HCT116 (cell line): ENCODE data around the gene WWOX. TPM values are rescaled to one million over a fixed set of nuclear protein-coding genes. Genes with fewer than 3 reads are reported as not detected.

Experiments used
- ATAC-seq: fragments of 200-7000 bp; cut with Tn5 transposase; 2 replicates; pipeline ENCODE4 v1.9.1; 2020; ENCODE audit warnings: mild to moderate bottlenecking, moderate library complexity
- BruUV-seq: library from RNA; stranded (reverse); fragments of 400-500 nt; replicated peaks from 2 replicates; lab custom pipeline; 2021; lab: Mats Ljungman, UMichigan
- CTCF ChIA-PET: fragments of 300-600 bp; sonication (Branson Sonifier 250); formaldehyde crosslinking; loops from one replicate; lab custom pipeline; 2021; ENCODE audit warnings: antibody characterized with exemption; lab: Charles Lee
- POLR2A ChIA-PET: fragments of 300-600, 350-600 bp; sonication (Branson Sonifier 250); formaldehyde crosslinking; loops from one replicate; lab custom pipeline; 2021; ENCODE audit warnings: antibody characterized with exemption; lab: Charles Lee
- RAD21 ChIA-PET, 2 experiments: fragments of 300-600 bp; sonication (Branson Sonifier 250); formaldehyde crosslinking; loops; one replicate each; lab custom pipeline; 2023; ENCODE audit warnings: low total read pairs in 2 of 2; ENCODE audit not compliant: uncharacterized antibody in 2 of 2, unreplicated experiment in 2 of 2, low non-redundant PET in 1 of 2; lab: Charles Lee
- DNase-seq: peaks from one replicate; pipeline ENCODE4 v3.0.0-alpha.2; 2010; ENCODE audit warnings: low read depth, low spot score
- H2AFZ ChIP-seq: fragments of 200-600 bp; shearing (Covaris generic), sonication (generic); 2 replicates; pipeline ENCODE4 v1.6.1; 2017; ENCODE audit warnings: low read depth, mixed run types, mixed read lengths, antibody characterized with exemption, low read length; ENCODE audit not compliant: poor library complexity, severe bottlenecking
- H3K27ac ChIP-seq: 2 replicates; pipeline ENCODE4 v1.5.1; 2012; ENCODE audit warnings: low read depth, low read length
- H3K27me3 ChIP-seq: fragments of 200-600 bp; sonication (generic); 2 replicates; pipeline ENCODE4 v1.6.1; 2016; ENCODE audit warnings: mixed run types, low read length, mixed read lengths; ENCODE audit not compliant: insufficient read depth
- H3K36me3 ChIP-seq, 2 experiments: fragments of 200-500 bp in 1 of 2; fragments of 200-600 bp in 1 of 2; sonication (Bioruptor generic) in 1 of 2; sonication (generic) in 1 of 2; 2 replicates each; pipeline versions ENCODE4 v1.5.1 to v1.6.1; 2014 to 2016; ENCODE audit warnings: low read length in 2 of 2, inconsistent platforms in 1 of 2, mixed read lengths in 1 of 2, mixed run types in 1 of 2; ENCODE audit not compliant: insufficient read depth in 2 of 2, control insufficient read depth in 1 of 2
- H3K4me1 ChIP-seq, 2 experiments: fragments of 200-600 bp in 1 of 2; sonication (generic) in 1 of 2; 2 replicates each; pipeline versions ENCODE4 v1.5.1 to v1.6.1; 2012 to 2017; ENCODE audit warnings: low read length in 2 of 2, inconsistent platforms in 1 of 2, mild to moderate bottlenecking in 1 of 2, mixed read lengths in 1 of 2, mixed run types in 1 of 2, moderate library complexity in 1 of 2; ENCODE audit not compliant: insufficient read depth in 2 of 2, control insufficient read depth in 1 of 2
- H3K4me2 ChIP-seq: fragments of 200-600 bp; sonication (generic); 2 replicates; pipeline ENCODE4 v1.6.1; 2017; ENCODE audit warnings: mixed run types, low read length, mixed read lengths
- H3K4me3 ChIP-seq, 2 experiments: fragments of 200-600 bp in 1 of 2; sonication (generic) in 1 of 2; replicated peaks in 1 of 2; 2 replicates each; pipeline ENCODE4 v1.5.1; 2011 to 2016; ENCODE audit warnings: low read length in 2 of 2, control low read depth in 1 of 2, low read depth in 1 of 2, mild to moderate bottlenecking in 1 of 2, mixed read lengths in 1 of 2, mixed run types in 1 of 2
- H3K79me2 ChIP-seq: fragments of 200-600 bp; sonication (generic); 2 replicates; pipeline ENCODE4 v1.6.1; 2017; ENCODE audit warnings: mild to moderate bottlenecking, mixed run types, low read length, moderate library complexity, mixed read lengths; ENCODE audit not compliant: insufficient read depth
- H3K9ac ChIP-seq: fragments of 200-600 bp; sonication (generic); 2 replicates; pipeline ENCODE4 v1.6.1; 2016; ENCODE audit warnings: low read length, mixed read lengths
- H3K9me2 ChIP-seq: fragments of 200-600 bp; sonication (generic), shearing (Covaris generic); 2 replicates; pipeline ENCODE4 v1.6.1; 2017; ENCODE audit warnings: mixed run types, mild to moderate bottlenecking, moderate library complexity; ENCODE audit not compliant: insufficient read depth
- H3K9me3 ChIP-seq, 2 experiments: fragments of 200-500 bp in 1 of 2; fragments of 200-600 bp in 1 of 2; sonication (Bioruptor generic) in 1 of 2; sonication (generic) in 1 of 2; 2 replicates each; pipeline ENCODE4 v1.6.1; 2014 to 2017; ENCODE audit warnings: low read length in 2 of 2, mixed read lengths in 2 of 2, inconsistent platforms in 1 of 2, low read depth in 1 of 2, mild to moderate bottlenecking in 1 of 2, mixed run types in 1 of 2, moderate library complexity in 1 of 2; ENCODE audit not compliant: control insufficient read depth in 1 of 2, insufficient read depth in 1 of 2
- H4K20me1 ChIP-seq: fragments of 200-600 bp; sonication (generic), shearing (Covaris generic); 2 replicates; pipeline ENCODE4 v1.6.1; 2017; ENCODE audit warnings: mixed run types, mild to moderate bottlenecking, moderate library complexity; ENCODE audit not compliant: insufficient read depth
- ATF3 ChIP-seq: IDR thresholded peaks from 2 replicates; pipeline ENCODE4 v1.6.1; 2012
- CEBPB ChIP-seq: IDR thresholded peaks from 2 replicates; pipeline ENCODE4 v1.6.1; 2012; ENCODE audit warnings: low read depth
- CTCF ChIP-seq, 3 experiments: fragments of 200-600 bp in 1 of 3; sonication (generic) in 1 of 3; IDR thresholded peaks in 2 of 3; conservative IDR thresholded peaks in 1 of 3; 2 replicates each; pipeline ENCODE4 v1.5.1; 2012 to 2017; ENCODE audit warnings: low read depth in 2 of 3, low read length in 2 of 3, antibody characterized with exemption in 1 of 3, borderline replicate concordance in 1 of 3, control low read depth in 1 of 3, mild to moderate bottlenecking in 1 of 3, mixed read lengths in 1 of 3, mixed run types in 1 of 3, moderate library complexity in 1 of 3; ENCODE audit not compliant: insufficient read depth in 1 of 3
- EGR1 ChIP-seq: IDR thresholded peaks from 2 replicates; pipeline ENCODE4 v1.6.1; 2012; ENCODE audit warnings: low read depth
- EZH2phosphoT487 ChIP-seq: fragments of 200-600 bp; IDR thresholded peaks from 2 replicates; pipeline ENCODE4 v1.6.1; 2018; ENCODE audit warnings: antibody characterized with exemption, borderline replicate concordance
- FOSL1 ChIP-seq: IDR thresholded peaks from 2 replicates; pipeline ENCODE4 v1.6.1; 2012; ENCODE audit warnings: low read depth
- MAX ChIP-seq: IDR thresholded peaks from 2 replicates; pipeline ENCODE4 v1.6.1; 2012
- POLR2A ChIP-seq: IDR thresholded peaks from 2 replicates; pipeline ENCODE4 v1.7.0; 2011; ENCODE audit warnings: borderline replicate concordance; ENCODE audit not compliant: insufficient read depth, insufficient read length; ENCODE audit errors: extremely low read depth
- POLR2AphosphoS5 ChIP-seq: IDR thresholded peaks from 2 replicates; pipeline ENCODE4 v1.6.1; 2011; ENCODE audit warnings: mild to moderate bottlenecking, low read depth, low read length, moderate library complexity
- REST ChIP-seq: IDR thresholded peaks from 2 replicates; pipeline ENCODE4 v1.6.1; 2012; ENCODE audit warnings: low read depth
- SP1 ChIP-seq: IDR thresholded peaks from 2 replicates; pipeline ENCODE4 v1.6.1; 2012; ENCODE audit warnings: low read depth
- TCF7L2 ChIP-seq: IDR thresholded peaks from 2 replicates; pipeline ENCODE4 v1.7.0; 2011; ENCODE audit warnings: borderline replicate concordance, inconsistent platforms; ENCODE audit not compliant: insufficient read depth, insufficient read length; ENCODE audit errors: extremely low read depth
- YY1 ChIP-seq: IDR thresholded peaks from 2 replicates; pipeline ENCODE4 v1.6.1; 2011; ENCODE audit warnings: low read length, low read depth, moderate library complexity, mild to moderate bottlenecking; ENCODE audit not compliant: insufficient replicate concordance; ENCODE audit errors: extremely low read depth
- ZBTB33 ChIP-seq: IDR thresholded peaks from 2 replicates; pipeline ENCODE4 v1.6.1; 2011; ENCODE audit warnings: mild to moderate bottlenecking, low read length, moderate library complexity; ENCODE audit not compliant: insufficient replicate concordance; ENCODE audit errors: extremely low read depth
- ZFX ChIP-seq: fragments of 450-650 bp; IDR thresholded peaks from 2 replicates; pipeline ENCODE4 v1.6.1; 2017
- intact Hi-C: fragments of 100-400 bp; cut with micrococcal nuclease; formaldehyde crosslinking; loops from 2 replicates; pipeline ENCODE4 v1.10.0; 2022
- total RNA-seq: library from RNA; stranded (reverse); gene quantifications from one replicate; pipeline ENCODE4 v1.2.1, GENCODE V29; 2021; ENCODE audit not compliant: unreplicated experiment

WWOX gene
- total RNA-seq, 1 experiment from 2014 or later = 13.7 TPM

GRCh38 chr16:78666318-78666717 is 566.9 kb downstream of the WWOX start (continued):
- no peak for TF ChIP-seq CTCF (IDR thresholded peaks at IDR 0.05 in 2 of 3, conservative IDR thresholded peaks at IDR 0.05 in 1 of 3; ENCODE audit: borderline replicate concordance in 1 of 3, insufficient read depth in 1 of 3, low read depth in 2 of 3, low read length in 2 of 3)
- TF ChIP-seq REST = no peak
- TF ChIP-seq POLR2AphosphoS5 = no peak
- TF ChIP-seq, all 23 proteins: peak for 0

GRCh38 chr16:78667675-78668074 is 568.2 kb downstream of the WWOX start:
- Histone ChIP-seq H3K9me3 (no peaks in the 10 kb centered on the region), H3K9ac (no peak overlapping the region), H3K79me2 (no peaks in the 10 kb centered on the region), H3K4me2 (no peak overlapping the region), H2AFZ (no peak overlapping the region), H3K27ac (no peak overlapping the region), H3K9me2 (no peaks in the 10 kb centered on the region), H3K36me3 (no peaks in the 10 kb centered on the region), H3K4me3 (no peak overlapping the region), H3K27me3 (no peaks in the 10 kb centered on the region), H3K4me1 (no peaks in the 10 kb centered on the region), H4K20me1 (no peaks in the 10 kb centered on the region)
- intact Hi-C loops = no loop called here
- DNase-seq (no peak), ATAC-seq (no peak)
- RAD21 ChIA-PET = no interaction called here
- POLR2A ChIA-PET = no interaction called here
- no TSS peak for BruUV-seq
- CTCF ChIA-PET = no interaction called here
- TF ChIP-seq POLR2AphosphoS5 (no peak), ZBTB33 (no peak), EZH2phosphoT487 (no peak), MAX (no peak), SP1 (no peak), EGR1 (no peak), FOSL1 (no peak), ZFX (no peak), YY1 (no peak), POLR2A (no peak), TCF7L2 (no peak), CEBPB (no peak), ATF3 (no peak)
